IPS-18c (cell line): ENCODE data around the gene KRTAP12-1.

Experiments
- H3K4me3 ChIP-seq: 2 replicates; pipeline ENCODE4 v1.7.0; 2013; ENCODE audit warnings: low read depth, mild to moderate bottlenecking, low read length, moderate library complexity; ENCODE audit not compliant: insufficient read depth
- H3K9me3 ChIP-seq: one replicate; pipeline ENCODE4 v1.6.1; 2013; ENCODE audit warnings: mild to moderate bottlenecking, low read length, moderate library complexity; ENCODE audit not compliant: control insufficient read depth, insufficient read depth

Gene KRTAP12-1, protein sequence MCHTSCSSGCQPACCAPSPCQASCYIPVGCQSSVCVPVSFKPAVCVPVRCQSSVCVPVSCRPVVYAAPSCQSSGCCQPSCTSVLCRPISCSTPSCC

DNA sequence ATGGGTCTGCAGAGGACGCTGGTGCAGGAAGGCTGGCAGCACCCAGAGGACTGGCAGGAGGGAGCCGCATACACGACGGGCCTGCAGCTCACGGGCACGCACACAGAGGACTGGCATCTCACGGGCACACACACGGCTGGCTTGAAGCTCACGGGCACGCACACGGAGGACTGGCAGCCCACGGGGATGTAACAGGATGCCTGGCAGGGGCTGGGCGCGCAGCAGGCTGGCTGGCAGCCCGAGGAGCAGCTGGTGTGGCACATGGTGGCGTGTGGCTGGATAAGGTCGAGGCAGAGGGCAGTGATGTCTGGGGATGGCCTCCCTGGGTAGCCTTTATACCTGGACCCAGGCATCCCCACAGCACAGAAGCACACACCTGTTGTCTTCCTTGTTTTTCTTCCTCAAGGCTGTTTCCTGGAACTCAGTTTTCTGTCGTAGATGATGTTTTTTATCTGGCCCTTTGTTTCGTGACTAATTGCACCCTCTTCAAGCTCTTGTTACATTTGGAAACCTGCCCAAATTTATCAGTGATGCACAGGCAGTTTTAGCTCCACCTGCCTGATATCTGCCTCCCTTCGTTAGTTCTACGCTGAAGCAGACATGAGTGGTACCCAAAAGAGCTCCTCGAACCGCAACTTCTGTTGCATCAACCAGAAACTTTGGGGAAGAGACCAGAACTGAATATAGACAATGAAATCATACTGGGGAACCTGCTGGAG is at the start of gene KRTAP12-1:
Gene KRTAP12-1, minus strand, starts transcription at position 303 of the 719 bp plus-strand sequence. Its CDS starts 40 bp downstream, at position 263.
- Histone ChIP-seq H3K9me3 (no peaks in the 10 kb centered on the region), H3K4me3 (no peak within 1 kb of the TSS)

- H3K9me3 ChIP-seq, result peaks cover 4% of the 10 kb centered on the region
Observed at GRCh38 chr21:44730951-44731579, 49.1 kb upstream of the KRTAP12-1 start.

DNA sequence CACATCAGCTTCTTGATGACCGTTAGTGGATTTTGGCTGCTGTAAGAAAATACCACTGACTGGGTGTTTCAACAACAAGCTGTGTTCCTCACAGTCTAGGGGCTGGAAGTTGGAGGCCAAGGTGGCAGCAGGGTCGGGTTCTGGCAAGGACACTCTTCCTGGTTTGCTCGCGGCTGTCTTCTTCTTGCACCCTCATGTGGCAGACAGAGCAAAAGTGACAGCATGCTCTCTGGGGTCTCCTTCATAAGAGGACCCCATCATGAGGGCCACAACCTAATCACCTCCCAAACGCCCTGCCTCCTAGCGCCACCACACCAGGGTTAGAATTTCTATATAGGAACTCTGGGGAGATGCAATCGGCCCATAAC is 48.0 kb upstream of the KRTAP12-1 start:
- Histone ChIP-seq H3K9me3 (peaks cover 6% of the 10 kb centered on the region), H3K4me3 (no peak overlapping the region)

More at GRCh38 chr21:44730951-44731579, 49.1 kb upstream of the KRTAP12-1 start:
- H3K4me3 ChIP-seq, result no peak overlapping the region

- H3K4me3 ChIP-seq, result no peak overlapping the region
- peaks cover 6% of the 10 kb centered on the region for H3K9me3 ChIP-seq
Observed at GRCh38 chr21:44729336-44730027, 47.5 kb upstream of the KRTAP12-1 start.

GRCh38 chr21:44728716-44729115 is 46.8 kb upstream of the KRTAP12-1 start:
- Histone ChIP-seq H3K9me3 (peaks cover 6% of the 10 kb centered on the region), H3K4me3 (no peak overlapping the region)

GRCh38 chr21:44727757-44728156 is 45.8 kb upstream of the KRTAP12-1 start:
- Histone ChIP-seq H3K9me3 (peaks cover 6% of the 10 kb centered on the region), H3K4me3 (no peak overlapping the region)

DNA sequence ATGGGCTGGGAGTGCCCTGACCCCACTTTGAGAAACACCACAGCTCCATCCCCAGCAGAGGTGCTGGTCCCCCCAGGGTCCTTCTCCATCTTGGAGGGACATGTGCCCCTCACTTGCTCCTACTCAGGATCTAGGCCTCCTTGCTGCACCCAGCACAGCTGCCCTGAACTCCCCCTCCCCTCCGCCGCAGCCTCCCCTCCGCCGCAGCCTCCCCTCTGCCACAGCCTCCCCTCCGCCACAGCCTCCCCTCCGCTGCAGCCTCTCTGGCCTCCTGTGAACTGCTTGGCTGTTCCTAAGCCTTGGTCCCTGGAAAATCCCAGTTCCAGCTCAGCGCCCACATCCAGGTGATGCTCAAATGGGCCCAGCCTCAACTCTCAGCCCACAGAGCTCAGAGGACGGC is 45.4 kb upstream of the KRTAP12-1 start:
- Histone ChIP-seq H3K4me3 (no peak overlapping the region), H3K9me3 (peaks cover 6% of the 10 kb centered on the region)

GRCh38 chr21:44726826-44727225 is 44.9 kb upstream of the KRTAP12-1 start:
- peaks cover 6% of the 10 kb centered on the region for H3K9me3 ChIP-seq
- H3K4me3 ChIP-seq, result no peak overlapping the region

GRCh38 chr21:44724926-44725325 is 43.0 kb upstream of the KRTAP12-1 start:
- no peak overlapping the region for H3K4me3 ChIP-seq
- H3K9me3 ChIP-seq, result peaks cover 2% of the 10 kb centered on the region

DNA sequence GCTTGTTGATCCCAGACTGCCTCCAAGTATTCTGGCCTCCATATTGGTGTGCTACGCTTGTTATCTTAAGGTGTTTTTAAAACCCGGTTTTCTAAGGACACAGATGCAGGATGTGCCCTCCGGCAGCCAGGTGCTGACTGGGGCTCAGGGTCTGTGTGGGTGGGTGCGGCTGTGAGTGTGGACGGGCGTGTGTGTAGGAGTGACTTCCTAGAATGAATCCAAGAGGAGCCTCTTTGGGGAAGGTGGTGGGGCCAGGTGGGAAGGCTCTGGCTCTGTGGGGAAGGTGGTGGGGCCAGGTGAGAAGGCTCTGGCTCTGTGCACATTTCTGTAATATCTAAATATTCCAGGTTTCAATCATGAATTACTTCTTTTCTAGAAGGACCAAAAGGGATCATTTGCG is 42.2 kb upstream of the KRTAP12-1 start:
- H3K9me3 ChIP-seq, result peaks cover 2% of the 10 kb centered on the region
- no peak overlapping the region for H3K4me3 ChIP-seq

DNA sequence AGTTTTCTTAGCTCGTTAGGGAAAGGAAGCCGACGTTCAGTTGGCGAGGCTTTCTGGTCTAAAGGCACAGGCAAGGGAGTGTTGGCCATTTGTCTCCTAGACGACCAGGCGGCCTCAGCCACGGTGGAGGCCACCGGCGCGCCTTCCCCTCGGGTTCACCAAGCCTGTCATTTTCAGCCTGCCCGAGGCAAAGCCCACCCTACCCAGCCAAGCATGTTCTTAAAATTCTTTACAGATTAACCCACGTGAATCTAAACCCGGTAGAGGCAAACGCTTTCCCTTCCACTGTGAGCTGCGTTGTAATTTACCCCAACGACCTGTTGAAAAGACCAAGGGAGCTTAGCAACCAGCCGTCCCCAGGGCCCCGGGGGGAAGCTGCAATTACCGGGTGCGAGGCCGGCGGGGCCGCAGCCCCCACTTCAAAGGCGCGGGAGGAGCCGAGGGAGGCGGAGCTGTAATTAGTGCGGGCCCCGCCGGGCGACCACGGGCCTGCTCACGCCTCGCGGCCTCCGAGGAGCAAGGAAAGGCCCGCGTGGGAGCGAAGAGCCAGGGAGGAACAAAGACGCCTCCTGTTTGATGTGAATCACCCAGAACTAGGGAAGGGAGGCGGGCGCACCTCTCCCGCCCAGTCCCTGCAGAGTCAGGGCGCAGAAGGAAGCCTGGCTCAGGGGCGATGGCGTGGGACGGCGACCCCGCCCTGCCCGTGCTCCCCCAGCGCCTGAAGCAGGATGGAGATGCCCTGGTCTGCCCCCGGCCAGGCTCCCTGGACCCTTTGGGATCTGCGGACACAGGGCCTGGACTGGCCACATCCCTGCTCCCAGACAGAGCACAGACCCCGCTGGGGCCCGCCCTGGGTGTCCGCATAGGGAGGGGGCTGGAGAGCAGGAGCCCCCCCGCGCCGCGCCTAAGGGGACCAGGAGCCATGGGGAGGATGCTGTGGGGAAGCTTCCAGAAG is 41.5 kb upstream of the KRTAP12-1 start:
- no peak overlapping the region for H3K4me3 ChIP-seq

GRCh38 chr21:44722731-44723130 is 40.8 kb upstream of the KRTAP12-1 start:
- peaks cover 2% of the 10 kb centered on the region for H3K9me3 ChIP-seq
- no peak overlapping the region for H3K4me3 ChIP-seq

More for the DNA sequence above, 41.5 kb upstream of the KRTAP12-1 start:
- H3K9me3 ChIP-seq, result peaks cover 2% of the 10 kb centered on the region

DNA sequence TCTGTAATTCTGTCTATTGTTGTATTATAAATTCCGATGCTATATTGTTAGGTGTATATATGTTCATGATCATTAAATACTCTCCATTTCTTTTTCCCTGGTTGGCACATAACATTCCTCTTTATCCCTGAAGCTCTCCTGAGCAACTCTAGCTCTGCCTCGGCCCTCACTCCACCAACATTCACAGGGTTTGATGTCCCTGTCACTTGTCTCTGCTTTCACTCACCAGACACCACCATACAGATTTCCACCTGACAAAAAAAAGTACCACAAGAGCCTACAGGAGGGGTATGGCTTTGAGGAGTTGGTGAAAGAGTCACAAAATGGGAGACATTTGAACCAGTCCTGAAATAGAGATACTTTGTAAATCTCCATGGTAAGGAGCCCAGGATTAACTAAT is 38.2 kb upstream of the KRTAP12-1 start:
- Histone ChIP-seq H3K9me3 (no peaks in the 10 kb centered on the region), H3K4me3 (no peak overlapping the region)

- H3K4me3 ChIP-seq, result no peak overlapping the region
Observed at GRCh38 chr21:44718571-44718970, 36.6 kb upstream of the KRTAP12-1 start.

GRCh38 chr21:44718093-44718492 is 36.1 kb upstream of the KRTAP12-1 start:
- Histone ChIP-seq H3K4me3 (no peak overlapping the region), H3K9me3 (no peaks in the 10 kb centered on the region)

More at GRCh38 chr21:44718571-44718970, 36.6 kb upstream of the KRTAP12-1 start:
- no peaks in the 10 kb centered on the region for H3K9me3 ChIP-seq

GRCh38 chr21:44716984-44717383 is 35.0 kb upstream of the KRTAP12-1 start:
- Histone ChIP-seq H3K9me3 (no peaks in the 10 kb centered on the region), H3K4me3 (no peak overlapping the region)

DNA sequence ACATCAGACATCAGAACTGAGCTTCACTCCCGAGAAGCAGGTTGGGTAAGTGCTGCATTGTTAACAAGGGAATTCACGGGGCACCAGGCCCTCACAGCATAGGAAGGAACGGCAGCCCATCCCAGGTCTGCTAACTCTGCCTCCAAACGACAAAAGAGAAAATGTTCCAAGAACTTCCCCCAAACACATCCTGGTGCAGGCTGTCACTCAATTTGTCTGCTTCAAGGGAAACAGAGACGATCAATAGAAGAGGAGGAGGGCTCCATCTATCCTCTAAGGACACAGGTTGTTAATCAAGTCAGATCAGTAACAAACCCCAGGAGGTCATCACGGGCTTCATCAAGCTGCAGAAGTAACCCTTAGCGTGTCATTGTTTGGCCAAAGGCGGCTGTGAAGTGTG is 32.9 kb upstream of the KRTAP12-1 start:
- H3K9me3 ChIP-seq, result no peaks in the 10 kb centered on the region
- no peak overlapping the region for H3K4me3 ChIP-seq
